Activated CD4-positive, alpha-beta T cell treated with anti-CD3 and anti-CD28 coated beads for 36 hours (primary cell): ENCODE results near the gene OR52H1. TPM values are rescaled to one million over a fixed set of nuclear protein-coding genes. Genes with fewer than 3 reads are reported as not detected.
"Not testable (repeated sequence)": the region's sequence is repeated elsewhere in the genome, so short reads cannot be mapped to it uniquely, and the experiment has no call there.

Experiments
- ATAC-seq: fragments of 200-7000 bp; cut with Tn5 transposase; one replicate; pipeline ENCODE4 v1.10.0; 2021; ENCODE audit warnings: mild to moderate bottlenecking, moderate library complexity
- CTCF ChIA-PET: fragments of 350-600 bp; sonication (Branson Sonifier 250); formaldehyde crosslinking; loops from one replicate; lab custom pipeline; 2021; ENCODE audit warnings: antibody characterized with exemption; lab: Charles Lee
- POLR2A ChIA-PET: fragments of 350-600 bp; sonication (Branson Sonifier 250); formaldehyde crosslinking; loops from one replicate; lab custom pipeline; 2021; ENCODE audit warnings: antibody characterized with exemption, inconsistent platforms; lab: Charles Lee
- DNase-seq: peaks from one replicate; pipeline ENCODE4 v3.0.0-alpha.2; 2020
- H3K27ac Mint-ChIP-seq: one replicate; pipeline ENCODE4 v1.8.0; 2021; ENCODE audit warnings: mixed read lengths
- H3K27me3 Mint-ChIP-seq: one replicate; pipeline ENCODE4 v1.8.0; 2021; ENCODE audit warnings: mixed read lengths
- H3K36me3 Mint-ChIP-seq: one replicate; pipeline ENCODE4 v1.8.0; 2021; ENCODE audit warnings: low read depth, mixed read lengths
- H3K4me1 Mint-ChIP-seq: one replicate; pipeline ENCODE4 v1.8.0; 2021; ENCODE audit warnings: mixed read lengths
- H3K4me3 Mint-ChIP-seq: one replicate; pipeline ENCODE4 v1.8.0; 2021; ENCODE audit warnings: mild to moderate bottlenecking, moderate library complexity, mixed read lengths
- H3K9me3 Mint-ChIP-seq: one replicate; pipeline ENCODE4 v1.8.0; 2021; ENCODE audit warnings: low read depth, mixed read lengths
- intact Hi-C, 2 experiments: fragments of 100-400 bp; cut with DNase I in 1 of 2; cut with micrococcal nuclease in 1 of 2; formaldehyde crosslinking; loops; one replicate each; pipeline versions ENCODE4 v1.14.2 to v1.15.1; 2022 to 2024; cut with DNase I, micrococcal nuclease
- total RNA-seq, 2 experiments: library from RNA; stranded (reverse); gene quantifications; one replicate each; pipeline ENCODE4 v1.2.3, GENCODE V29; 2021

OR52H1 gene
- total RNA-seq = not detected

GRCh38 chr11:5548440-5548839 is at the start of gene OR52H1:
OR52H1 (minus strand) TSS chr11:5548540; CDS start chr11:5545505, 3,035 bp downstream.
- no peak within 1 kb of the TSS for H3K4me3 Mint-ChIP-seq
- no peaks in the 10 kb centered on the region for H3K9me3 Mint-ChIP-seq
- no peak within 1 kb of the TSS for H3K27ac Mint-ChIP-seq
- ATAC-seq (no peak), DNase-seq (no peak)
- H3K36me3 Mint-ChIP-seq = no peaks in the 10 kb centered on the region
- intact Hi-C loops = no loop called here
- no peaks in the 10 kb centered on the region for H3K27me3 Mint-ChIP-seq
- POLR2A ChIA-PET = no interaction called here
- CTCF ChIA-PET = no interaction called here
- no peaks in the 10 kb centered on the region for H3K4me1 Mint-ChIP-seq

GRCh38 chr11:5597953-5598352 is 49.6 kb upstream of the OR52H1 start:
- no peak overlapping the region for H3K4me3 Mint-ChIP-seq
- ATAC-seq (no peak), DNase-seq (no peak)
- POLR2A ChIA-PET = no interaction called here
- peaks cover 15% of the 10 kb centered on the region for H3K27me3 Mint-ChIP-seq
- CTCF ChIA-PET = interaction anchor here (0.6 to 1.6 kb wide), 4 partner anchors 11 to 92 kb away, joined by 3 read pairs; no protein-coding TSS in a partner anchor
- H3K9me3 Mint-ChIP-seq = no peaks in the 10 kb centered on the region
- H3K4me1 Mint-ChIP-seq = peaks cover 6% of the 10 kb centered on the region
- H3K27ac Mint-ChIP-seq = no peak overlapping the region
- H3K36me3 Mint-ChIP-seq = no peaks in the 10 kb centered on the region
- intact Hi-C loops = no loop called here

GRCh38 chr11:5596607-5597201 is 48.4 kb upstream of the OR52H1 start, which contains the start of gene TRIM6:
TRIM6 (plus strand) TSS chr11:5596637; CDS start chr11:5596898, 261 bp downstream.
- Mint-ChIP-seq H3K36me3 (no peaks in the 10 kb centered on the region), H3K27ac (peak within 1 kb of the TSS; percentile 29), H3K4me1 (peaks cover 6% of the 10 kb centered on the region), H3K4me3 (peak within 1 kb of the TSS; percentile 69), H3K9me3 (no peaks in the 10 kb centered on the region), H3K27me3 (peaks cover 15% of the 10 kb centered on the region)
- CTCF ChIA-PET = interaction anchor here (0.6 to 1.2 kb wide), 3 partner anchors 10 to 174 kb away, joined by 3 read pairs; no protein-coding TSS in a partner anchor
- ATAC-seq (no peak), DNase-seq (peak; percentile 28)
- intact Hi-C loops = no loop called here
- POLR2A ChIA-PET = no interaction called here

GRCh38 chr11:5593146-5593545 is 44.8 kb upstream of the OR52H1 start:
- H3K36me3 Mint-ChIP-seq = no peaks in the 10 kb centered on the region
- ChIA-PET POLR2A (no interaction called here), CTCF (interaction anchor here (0.7 to 2.0 kb wide), 2 partner anchors 8 to 49 kb away, joined by 3 to 8 read pairs; no protein-coding TSS in a partner anchor)
- H3K9me3 Mint-ChIP-seq = no peaks in the 10 kb centered on the region
- ATAC-seq = no peak
- peaks cover 6% of the 10 kb centered on the region for H3K4me1 Mint-ChIP-seq
- no peak overlapping the region for H3K4me3 Mint-ChIP-seq
- no peak overlapping the region for H3K27ac Mint-ChIP-seq
- H3K27me3 Mint-ChIP-seq = peaks cover 11% of the 10 kb centered on the region
- no peak for DNase-seq
- intact Hi-C loops = no loop called here

GRCh38 chr11:5592615-5593014 is 44.3 kb upstream of the OR52H1 start:
- DNase-seq = no peak
- Mint-ChIP-seq H3K9me3 (no peaks in the 10 kb centered on the region), H3K27ac (no peak overlapping the region), H3K36me3 (no peaks in the 10 kb centered on the region), H3K27me3 (peaks cover 8% of the 10 kb centered on the region), H3K4me3 (no peak overlapping the region), H3K4me1 (peaks cover 6% of the 10 kb centered on the region)
- POLR2A ChIA-PET = no interaction called here
- intact Hi-C loops = no loop called here
- ATAC-seq = no peak
- CTCF ChIA-PET = interaction anchor here (0.7 to 2.0 kb wide), 2 partner anchors 8 to 49 kb away, joined by 3 to 8 read pairs; no protein-coding TSS in a partner anchor

GRCh38 chr11:5591613-5592012 is 43.3 kb upstream of the OR52H1 start:
- intact Hi-C loops = no loop called here
- peaks cover 2% of the 10 kb centered on the region for H3K4me1 Mint-ChIP-seq
- POLR2A ChIA-PET = no interaction called here
- H3K27me3 Mint-ChIP-seq = peaks cover 2% of the 10 kb centered on the region
- no peak overlapping the region for H3K4me3 Mint-ChIP-seq
- DNase-seq (no peak), ATAC-seq (peak; percentile 30)
- CTCF ChIA-PET = interaction anchor here (0.8 to 2.0 kb wide), 2 partner anchors 9 to 144 kb away, joined by 3 to 8 read pairs; no protein-coding TSS in a partner anchor
- H3K27ac Mint-ChIP-seq = no peak overlapping the region
- no peaks in the 10 kb centered on the region for H3K36me3 Mint-ChIP-seq
- no peaks in the 10 kb centered on the region for H3K9me3 Mint-ChIP-seq

GRCh38 chr11:5589906-5590305 is 41.6 kb upstream of the OR52H1 start:
- H3K27ac Mint-ChIP-seq, DNase-seq, H3K4me1 Mint-ChIP-seq, intact Hi-C loops, ATAC-seq, H3K36me3 Mint-ChIP-seq, POLR2A ChIA-PET, H3K4me3 Mint-ChIP-seq, H3K27me3 Mint-ChIP-seq, H3K9me3 Mint-ChIP-seq, CTCF ChIA-PET: not testable (repeated sequence)

GRCh38 chr11:5584458-5584857 is 36.1 kb upstream of the OR52H1 start:
- H3K9me3 Mint-ChIP-seq, intact Hi-C loops, CTCF ChIA-PET: not testable (repeated sequence)

GRCh38 chr11:5581014-5581413 is 32.7 kb upstream of the OR52H1 start:
- ChIA-PET POLR2A (no interaction called here), CTCF (no interaction called here)
- intact Hi-C loops = no loop called here
- no peaks in the 10 kb centered on the region for H3K4me1 Mint-ChIP-seq
- no peak overlapping the region for H3K27ac Mint-ChIP-seq
- no peak overlapping the region for H3K4me3 Mint-ChIP-seq
- DNase-seq (no peak), ATAC-seq (no peak)
- H3K27me3 Mint-ChIP-seq = no peaks in the 10 kb centered on the region
- H3K9me3 Mint-ChIP-seq = no peaks in the 10 kb centered on the region
- no peaks in the 10 kb centered on the region for H3K36me3 Mint-ChIP-seq

More at GRCh38 chr11:5584458-5584857, 36.1 kb upstream of the OR52H1 start:
- not testable (repeated sequence) for ATAC-seq, H3K4me1 Mint-ChIP-seq, H3K36me3 Mint-ChIP-seq, H3K27ac Mint-ChIP-seq, DNase-seq, H3K4me3 Mint-ChIP-seq, H3K27me3 Mint-ChIP-seq
- POLR2A ChIA-PET = interaction anchor here (0.5 kb wide), 1 partner anchor 1576 kb away, joined by 4 read pairs; no protein-coding TSS in a partner anchor

- H3K36me3 Mint-ChIP-seq = no peaks in the 10 kb centered on the region
- CTCF ChIA-PET = interaction anchor here (0.6 kb wide), 1 partner anchor 147 kb away, joined by 4 read pairs; no protein-coding TSS in a partner anchor
- H3K9me3 Mint-ChIP-seq = no peaks in the 10 kb centered on the region
- DNase-seq (no peak), ATAC-seq (no peak)
- intact Hi-C loops = no loop called here
- H3K4me3 Mint-ChIP-seq = no peak within 1 kb of the TSS
- no peak within 1 kb of the TSS for H3K27ac Mint-ChIP-seq
- H3K4me1 Mint-ChIP-seq = no peaks in the 10 kb centered on the region
- POLR2A ChIA-PET = no interaction called here
- no peaks in the 10 kb centered on the region for H3K27me3 Mint-ChIP-seq
Observed at GRCh38 chr11:5580577-5580976, 32.2 kb upstream of the OR52H1 start, which contains the start of gene OR52B6. OR52B6 (plus strand) TSS chr11:5580877; CDS start chr11:5580877, 0 bp downstream.

GRCh38 chr11:5577101-5577500 is 28.8 kb upstream of the OR52H1 start:
- intact Hi-C loops = no loop called here
- DNase-seq (no peak), ATAC-seq (no peak)
- POLR2A ChIA-PET = no interaction called here
- CTCF ChIA-PET = no interaction called here
- Mint-ChIP-seq H3K27ac (no peak overlapping the region), H3K36me3 (no peaks in the 10 kb centered on the region), H3K4me1 (no peaks in the 10 kb centered on the region), H3K27me3 (no peaks in the 10 kb centered on the region), H3K4me3 (no peak overlapping the region), H3K9me3 (no peaks in the 10 kb centered on the region)

- ATAC-seq = no peak
- POLR2A ChIA-PET = no interaction called here
- no peak overlapping the region for H3K27ac Mint-ChIP-seq
- no peak for DNase-seq
- H3K27me3 Mint-ChIP-seq = no peaks in the 10 kb centered on the region
- H3K4me3 Mint-ChIP-seq = no peak overlapping the region
- CTCF ChIA-PET = no interaction called here
- no peaks in the 10 kb centered on the region for H3K36me3 Mint-ChIP-seq
- intact Hi-C loops = no loop called here
- no peaks in the 10 kb centered on the region for H3K9me3 Mint-ChIP-seq
- no peaks in the 10 kb centered on the region for H3K4me1 Mint-ChIP-seq
Observed at GRCh38 chr11:5575152-5575551, 26.8 kb upstream of the OR52H1 start.
